Fibroblast of lung (primary cell): ENCODE measurements around the gene GNPDA1. TPM values are rescaled to one million over a fixed set of nuclear protein-coding genes. Genes with fewer than 3 reads are reported as not detected.
"Not testable (repeated sequence)": the region's sequence is repeated elsewhere in the genome, so short reads cannot be mapped to it uniquely, and the experiment has no call there.

Experiments
- DNase-seq, 2 donors: peaks; one replicate each; pipeline versions ENCODE4 v3.0.0 to v3.0.0-alpha.2; 2010; ENCODE audit warnings: low read depth in 2 of 2
- H2AFZ ChIP-seq: 2 replicates; pipeline ENCODE4 v1.5.1; 2012; ENCODE audit warnings: low read length, control low read depth, inconsistent platforms
- H3K27ac ChIP-seq: 2 replicates; pipeline ENCODE4 v1.5.1; 2011; ENCODE audit warnings: low read length, control low read depth; ENCODE audit not compliant: insufficient read depth
- H3K27me3 ChIP-seq: 2 replicates; pipeline ENCODE4 v1.5.1; 2011; ENCODE audit warnings: mild to moderate bottlenecking, low read length; ENCODE audit not compliant: control insufficient read depth, insufficient read depth
- H3K36me3 ChIP-seq: 2 replicates; pipeline ENCODE4 v1.5.1; 2011; ENCODE audit warnings: low read length; ENCODE audit not compliant: control insufficient read depth, insufficient read depth
- H3K4me1 ChIP-seq: 2 replicates; pipeline ENCODE4 v1.5.1; 2011; ENCODE audit warnings: low read length; ENCODE audit not compliant: control insufficient read depth, insufficient read depth; ENCODE audit errors: extremely low read depth
- H3K4me2 ChIP-seq: 2 replicates; pipeline ENCODE4 v1.5.1; 2011; ENCODE audit warnings: low read length, control low read depth; ENCODE audit not compliant: insufficient read depth; ENCODE audit errors: extremely low read depth
- H3K4me3 ChIP-seq, 4 experiments: fragments of 200-600 bp in 1 of 4; sonication (generic) in 1 of 4; replicated peaks in 1 of 4; 2 replicates each; pipeline ENCODE4 v1.5.1; 2011 to 2016; ENCODE audit warnings: low read length in 4 of 4, low read depth in 3 of 4, mild to moderate bottlenecking in 3 of 4, control low read depth in 2 of 4, inconsistent platforms in 1 of 4, mixed read lengths in 1 of 4; ENCODE audit not compliant: insufficient read depth in 1 of 4; ENCODE audit errors: control extremely low read depth in 1 of 4
- H3K79me2 ChIP-seq: 2 replicates; pipeline ENCODE4 v1.5.1; 2012; ENCODE audit warnings: mild to moderate bottlenecking, low read length, inconsistent platforms; ENCODE audit not compliant: control insufficient read depth, insufficient read depth
- H3K9ac ChIP-seq: 2 replicates; pipeline ENCODE4 v1.5.1; 2011; ENCODE audit warnings: mild to moderate bottlenecking, low read length, control low read depth; ENCODE audit not compliant: insufficient read depth
- H3K9me3 ChIP-seq: 2 replicates; pipeline ENCODE4 v1.5.1; 2012; ENCODE audit warnings: low read depth, low read length; ENCODE audit not compliant: control insufficient read depth, insufficient read depth
- H4K20me1 ChIP-seq: 2 replicates; pipeline ENCODE4 v1.5.1; 2011; ENCODE audit warnings: low read length; ENCODE audit not compliant: control insufficient read depth, insufficient read depth; ENCODE audit errors: extremely low read depth
- CTCF ChIP-seq, 2 donors: IDR thresholded peaks in 1 of 2; conservative IDR thresholded peaks in 1 of 2; 1 replicate in 1 of 2; 2 replicates in 1 of 2; pipeline ENCODE4 v1.5.1; 2011 to 2012; ENCODE audit warnings: low read length in 2 of 2, control low read depth in 1 of 2, inconsistent platforms in 1 of 2, low read depth in 1 of 2, mild to moderate bottlenecking in 1 of 2
- EZH2 ChIP-seq: IDR thresholded peaks from 2 replicates; pipeline ENCODE4 v1.5.1; 2012; ENCODE audit warnings: low read length, control low read depth, mild to moderate bottlenecking; ENCODE audit errors: missing control alignments
- polyA plus RNA-seq, 2 donors: library from polyadenylated mRNA; depleted of rRNA in 1 of 2; stranded (reverse) in 1 of 2; unstranded in 1 of 2; fragments of >200 nt; gene quantifications; 2 replicates each; pipeline ENCODE4 v1.2.1, GENCODE V29; 2011 to 2012; ENCODE audit warnings: missing spikeins in 1 of 2
- total RNA-seq: library from RNA; depleted of rRNA; stranded (reverse); fragments of >200 nt; gene quantifications from 2 replicates; pipeline ENCODE4 v1.2.1, GENCODE V29; 2014

Gene GNPDA1
- total and polyA plus RNA-seq, 2 donors (not counting 1 experiment from before 2014, with no cell fraction given) = 30.0 to 64.2 TPM

GRCh38 chr5:142038735-142039134 is 25.9 kb upstream of the GNPDA1 start:
- Histone ChIP-seq H3K27ac (no peak overlapping the region), H3K27me3 (peaks cover 4% of the 10 kb centered on the region), H3K9me3 (no peaks in the 10 kb centered on the region), H3K4me3 (no peak overlapping the region), H3K36me3 (no peaks in the 10 kb centered on the region), H3K79me2 (no peaks in the 10 kb centered on the region), H2AFZ (no peak overlapping the region), H3K4me2 (no peak overlapping the region), H3K9ac (no peak overlapping the region), H3K4me1 (no peaks in the 10 kb centered on the region), H4K20me1 (no peaks in the 10 kb centered on the region)
- DNase-seq = no peak
- no peak for TF ChIP-seq EZH2
- no peak for TF ChIP-seq CTCF (conservative IDR thresholded peaks at IDR 0.05 in 1 of 2, IDR thresholded peaks at IDR 0.05 in 1 of 2; ENCODE audit: low read depth in 1 of 2, low read length in 2 of 2)

GRCh38 chr5:142037599-142037998 is 24.8 kb upstream of the GNPDA1 start:
- H3K4me1 ChIP-seq, H2AFZ ChIP-seq, H3K9me3 ChIP-seq, H3K9ac ChIP-seq, DNase-seq, H3K4me3 ChIP-seq, H4K20me1 ChIP-seq, H3K79me2 ChIP-seq, H3K27ac ChIP-seq, H3K36me3 ChIP-seq, H3K4me2 ChIP-seq: not testable (repeated sequence)
- H3K27me3 ChIP-seq = peaks cover 16% of the 10 kb centered on the region

- no peak for DNase-seq
- Histone ChIP-seq H3K27ac (no peak overlapping the region), H3K4me2 (no peak overlapping the region), H4K20me1 (no peaks in the 10 kb centered on the region), H3K36me3 (no peaks in the 10 kb centered on the region), H2AFZ (no peak overlapping the region), H3K4me3 (no peak overlapping the region), H3K79me2 (no peaks in the 10 kb centered on the region), H3K9ac (no peak overlapping the region), H3K9me3 (no peaks in the 10 kb centered on the region), H3K27me3 (peaks cover 23% of the 10 kb centered on the region), H3K4me1 (no peaks in the 10 kb centered on the region)
- TF ChIP-seq CTCF (conservative IDR thresholded peaks at IDR 0.05 in 1 of 2, IDR thresholded peaks at IDR 0.05 in 1 of 2; ENCODE audit: low read depth in 1 of 2, low read length in 2 of 2) = no peak
- no peak for TF ChIP-seq EZH2
Measured at GRCh38 chr5:142036918-142037317, 24.1 kb upstream of the GNPDA1 start.
